ENCODE results near the gene CD74.

The CD74 gene

DNA sequence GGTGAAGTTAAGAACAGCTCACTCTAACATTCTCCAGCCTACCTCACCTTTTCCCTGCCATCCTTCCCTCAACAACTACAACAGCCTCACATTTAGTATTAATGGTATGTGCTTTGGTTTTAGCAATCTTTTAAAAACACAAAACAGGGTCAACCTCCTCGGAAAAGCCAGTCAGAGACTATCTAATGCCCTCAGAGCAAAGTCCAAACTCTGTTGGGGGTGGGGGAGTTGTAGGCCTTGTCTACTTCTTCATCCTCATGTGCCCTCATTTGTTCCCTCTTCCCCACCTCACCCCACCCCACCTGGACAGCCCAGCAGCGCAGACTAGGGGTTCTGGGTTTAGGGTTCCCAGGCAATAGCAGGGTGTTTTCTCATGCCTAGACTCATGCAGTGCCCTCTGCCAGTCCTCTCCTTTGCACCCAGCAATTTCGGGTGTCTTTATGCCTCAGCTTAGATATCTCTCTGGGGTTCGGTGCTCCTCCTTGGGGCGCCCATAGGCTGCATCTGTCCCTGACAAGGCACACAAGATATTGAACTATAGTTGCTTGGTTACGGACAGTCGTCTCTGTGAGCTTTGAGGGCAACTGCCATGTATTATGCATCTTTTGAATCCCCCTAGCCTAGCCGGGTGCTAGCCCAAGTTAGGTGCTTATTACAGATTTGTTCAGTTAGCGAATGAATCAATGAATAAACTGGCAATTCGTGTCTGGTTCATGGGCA is 56.0 kb downstream of the CD74 start:
- Histone ChIP-seq H2BK15ac (ENCODE audit: low read length) (no peak overlapping the region), H3K79me1 (ENCODE audit: low read depth, low read length) (peaks cover 6% of the 10 kb centered on the region), H3K9me3 (replicated peaks in 1 of 2; ENCODE audit: control insufficient read depth in 2 of 2, insufficient read depth in 1 of 2, low read depth in 1 of 2, low read length in 2 of 2) (no peaks in the 10 kb centered on the region), H3K23ac (ENCODE audit: low read depth, low read length, poor library complexity) (no peak overlapping the region), H3K9ac (ENCODE audit: low read depth, low read length, poor library complexity) (no peak overlapping the region), H4K91ac (ENCODE audit: low read depth, low read length, poor library complexity) (no peak overlapping the region), H2BK12ac (ENCODE audit: low read length) (no peak overlapping the region), H2BK120ac (ENCODE audit: low read depth, low read length) (no peak overlapping the region), H2AFZ (ENCODE audit: low read length) (peak overlapping the region; percentile 79), H2BK5ac (ENCODE audit: low read length) (no peak overlapping the region), H3K4ac (ENCODE audit: low read length) (no peak overlapping the region), H3K36me3 (replicated peaks in 1 of 2; ENCODE audit: control insufficient read depth in 2 of 2, insufficient read depth in 2 of 2, low read length in 2 of 2) (peaks cover 11 to 25% of the 10 kb centered on the region in 2 donors), H3K14ac (ENCODE audit: low read length) (no peak overlapping the region), H3K4me3 (ENCODE audit: low read length in 2 of 2) (peak overlapping the region in 1 of 2 donors; percentile 77), H3K4me2 (ENCODE audit: insufficient read depth, low read length, poor library complexity, severe bottlenecking) (peak overlapping the region; percentile 48), H3K27me3 (ENCODE audit: control insufficient read depth in 3 of 3, insufficient read depth in 3 of 3, low read depth in 1 of 3, low read length in 3 of 3) (peaks cover 0 to 2% (median 0%) of the 10 kb centered on the region in 3 experiments), H3K27ac (replicated peaks; ENCODE audit: low read length) (no peak overlapping the region), H3K18ac (ENCODE audit: low read length) (no peak overlapping the region), H3K4me1 (ENCODE audit: control insufficient read depth in 2 of 2, insufficient read depth in 1 of 2, low read depth in 1 of 2, low read length in 2 of 2) (peaks cover 6 to 7% of the 10 kb centered on the region in 2 donors), H2AK5ac (ENCODE audit: low read depth, low read length) (no peak overlapping the region), H4K8ac (ENCODE audit: low read depth, low read length) (no peak overlapping the region)
- no peak for DNase-seq (ENCODE audit: low spot score)
- WGBS, 2 donors (ENCODE audit: extremely low coverage in 2 of 2, insufficient read length in 2 of 2, insufficient replicate concordance in 1 of 2): no CpG with 5 or more reads among the region's 10 CpGs

DNA sequence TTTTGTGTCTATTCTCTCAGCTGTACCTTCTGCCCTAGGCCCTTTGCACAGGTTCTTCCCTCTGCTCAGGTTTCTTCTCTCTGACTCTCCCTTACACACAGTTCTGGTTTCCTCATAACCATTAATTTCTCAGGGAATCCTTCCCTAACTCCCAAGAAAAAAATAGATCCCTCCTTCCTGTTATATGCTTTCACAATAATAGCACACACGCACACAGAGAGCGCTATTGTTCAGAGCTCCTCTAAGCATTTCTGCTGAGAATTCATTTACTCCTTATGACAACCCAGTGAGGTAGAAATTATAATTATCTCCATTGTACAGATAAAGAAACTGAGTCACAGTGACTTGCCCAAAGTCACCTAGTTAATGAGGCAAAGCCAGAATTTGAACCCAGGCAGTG is 56.9 kb downstream of the CD74 start:
- H2AFZ ChIP-seq (ENCODE audit: low read length): no peak overlapping the region
- H3K23ac ChIP-seq (ENCODE audit: low read depth, low read length, poor library complexity): no peak overlapping the region
- peaks cover 3 to 16% of the 10 kb centered on the region in 2 donors for H3K36me3 ChIP-seq (replicated peaks in 1 of 2; ENCODE audit: control insufficient read depth in 2 of 2, insufficient read depth in 2 of 2, low read length in 2 of 2)
- H2BK15ac ChIP-seq (ENCODE audit: low read length): no peak overlapping the region
- H3K9ac ChIP-seq (ENCODE audit: low read depth, low read length, poor library complexity): no peak overlapping the region
- H3K4me2 ChIP-seq (ENCODE audit: insufficient read depth, low read length, poor library complexity, severe bottlenecking): no peak overlapping the region
- no peak overlapping the region for H2AK5ac ChIP-seq (ENCODE audit: low read depth, low read length)
- no peak overlapping the region for H3K27ac ChIP-seq (replicated peaks; ENCODE audit: low read length)
- peaks cover 6% of the 10 kb centered on the region for H3K79me1 ChIP-seq (ENCODE audit: low read depth, low read length)
- no peak overlapping the region for H2BK12ac ChIP-seq (ENCODE audit: low read length)
- no peak overlapping the region for H3K14ac ChIP-seq (ENCODE audit: low read length)
- H4K91ac ChIP-seq (ENCODE audit: low read depth, low read length, poor library complexity): no peak overlapping the region
- H3K4me3 ChIP-seq (ENCODE audit: low read length in 2 of 2): no peak overlapping the region
- no peak overlapping the region for H3K4ac ChIP-seq (ENCODE audit: low read length)
- no peak overlapping the region for H2BK120ac ChIP-seq (ENCODE audit: low read depth, low read length)
- H3K4me1 ChIP-seq (ENCODE audit: control insufficient read depth in 2 of 2, insufficient read depth in 1 of 2, low read depth in 1 of 2, low read length in 2 of 2): peaks cover 6 to 10% of the 10 kb centered on the region in 2 donors
- DNase-seq (ENCODE audit: low spot score): no peak
- H4K8ac ChIP-seq (ENCODE audit: low read depth, low read length): no peak overlapping the region
- no peak overlapping the region for H3K18ac ChIP-seq (ENCODE audit: low read length)
- no peaks in the 10 kb centered on the region for H3K9me3 ChIP-seq (replicated peaks in 1 of 2; ENCODE audit: control insufficient read depth in 2 of 2, insufficient read depth in 1 of 2, low read depth in 1 of 2, low read length in 2 of 2)
- H3K27me3 ChIP-seq (ENCODE audit: control insufficient read depth in 3 of 3, insufficient read depth in 3 of 3, low read depth in 1 of 3, low read length in 3 of 3): peaks cover 0 to 4% (median 0%) of the 10 kb centered on the region in 3 experiments
- WGBS, 2 donors (ENCODE audit: extremely low coverage in 2 of 2, insufficient read length in 2 of 2, insufficient replicate concordance in 1 of 2): no CpG with 5 or more reads among the region's 2 CpGs
- no peak overlapping the region for H2BK5ac ChIP-seq (ENCODE audit: low read length)

DNA sequence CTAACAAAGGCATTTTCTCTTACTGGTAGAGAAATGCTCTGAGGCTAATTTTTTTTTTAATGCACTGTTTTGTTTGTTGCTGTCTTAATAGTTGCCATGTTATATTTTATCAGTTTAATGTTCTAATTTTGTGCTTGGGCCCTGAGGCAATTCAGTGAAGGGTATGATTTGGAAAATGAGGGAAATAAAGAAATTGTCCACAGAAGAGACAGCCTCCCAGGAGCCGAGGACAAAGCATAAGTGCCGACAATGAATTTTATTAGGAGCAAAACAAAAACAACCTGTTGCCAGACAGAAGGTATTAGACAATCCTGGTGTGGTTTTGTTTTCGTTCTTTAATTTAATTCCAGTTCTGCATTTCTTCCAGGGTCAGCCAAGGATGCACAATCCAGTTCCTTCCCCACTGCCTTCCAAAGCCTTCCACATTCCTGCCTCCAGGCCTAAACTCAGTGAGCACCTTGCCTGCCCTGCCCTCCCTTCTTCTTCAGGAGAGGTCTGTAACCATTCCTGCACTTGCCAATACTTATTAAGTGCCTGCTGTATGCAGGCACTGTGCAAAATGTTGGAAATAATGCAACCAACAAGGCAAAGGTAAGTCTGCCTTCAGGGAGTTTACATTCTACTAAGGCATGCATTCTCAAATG is 59.6 kb downstream of the CD74 start:
- Histone ChIP-seq H3K9ac (ENCODE audit: low read depth, low read length, poor library complexity) (no peak overlapping the region), H3K23ac (ENCODE audit: low read depth, low read length, poor library complexity) (no peak overlapping the region), H2BK5ac (ENCODE audit: low read length) (no peak overlapping the region), H3K14ac (ENCODE audit: low read length) (no peak overlapping the region), H3K4me1 (ENCODE audit: control insufficient read depth in 2 of 2, insufficient read depth in 1 of 2, low read depth in 1 of 2, low read length in 2 of 2) (peaks cover 3 to 23% of the 10 kb centered on the region in 2 donors), H2BK120ac (ENCODE audit: low read depth, low read length) (no peak overlapping the region), H3K36me3 (replicated peaks in 1 of 2; ENCODE audit: control insufficient read depth in 2 of 2, insufficient read depth in 2 of 2, low read length in 2 of 2) (no peaks in the 10 kb centered on the region), H3K27me3 (ENCODE audit: control insufficient read depth in 3 of 3, insufficient read depth in 3 of 3, low read depth in 1 of 3, low read length in 3 of 3) (peaks cover 0 to 4% (median 0%) of the 10 kb centered on the region in 3 experiments), H3K9me3 (replicated peaks in 1 of 2; ENCODE audit: control insufficient read depth in 2 of 2, insufficient read depth in 1 of 2, low read depth in 1 of 2, low read length in 2 of 2) (no peaks in the 10 kb centered on the region), H2BK15ac (ENCODE audit: low read length) (no peak overlapping the region), H3K18ac (ENCODE audit: low read length) (no peak overlapping the region), H3K4me3 (ENCODE audit: low read length in 2 of 2) (no peak overlapping the region), H3K79me1 (ENCODE audit: low read depth, low read length) (peaks cover 5% of the 10 kb centered on the region), H4K8ac (ENCODE audit: low read depth, low read length) (no peak overlapping the region), H2AFZ (ENCODE audit: low read length) (no peak overlapping the region), H2AK5ac (ENCODE audit: low read depth, low read length) (no peak overlapping the region), H4K91ac (ENCODE audit: low read depth, low read length, poor library complexity) (no peak overlapping the region), H3K4me2 (ENCODE audit: insufficient read depth, low read length, poor library complexity, severe bottlenecking) (no peak overlapping the region), H2BK12ac (ENCODE audit: low read length) (no peak overlapping the region), H3K27ac (replicated peaks; ENCODE audit: low read length) (no peak overlapping the region), H3K4ac (ENCODE audit: low read length) (no peak overlapping the region)
- WGBS, 2 donors (ENCODE audit: extremely low coverage in 2 of 2, insufficient read length in 2 of 2, insufficient replicate concordance in 1 of 2): no CpG with 5 or more reads among the region's 3 CpGs
- no peak for DNase-seq (ENCODE audit: low spot score)

DNA sequence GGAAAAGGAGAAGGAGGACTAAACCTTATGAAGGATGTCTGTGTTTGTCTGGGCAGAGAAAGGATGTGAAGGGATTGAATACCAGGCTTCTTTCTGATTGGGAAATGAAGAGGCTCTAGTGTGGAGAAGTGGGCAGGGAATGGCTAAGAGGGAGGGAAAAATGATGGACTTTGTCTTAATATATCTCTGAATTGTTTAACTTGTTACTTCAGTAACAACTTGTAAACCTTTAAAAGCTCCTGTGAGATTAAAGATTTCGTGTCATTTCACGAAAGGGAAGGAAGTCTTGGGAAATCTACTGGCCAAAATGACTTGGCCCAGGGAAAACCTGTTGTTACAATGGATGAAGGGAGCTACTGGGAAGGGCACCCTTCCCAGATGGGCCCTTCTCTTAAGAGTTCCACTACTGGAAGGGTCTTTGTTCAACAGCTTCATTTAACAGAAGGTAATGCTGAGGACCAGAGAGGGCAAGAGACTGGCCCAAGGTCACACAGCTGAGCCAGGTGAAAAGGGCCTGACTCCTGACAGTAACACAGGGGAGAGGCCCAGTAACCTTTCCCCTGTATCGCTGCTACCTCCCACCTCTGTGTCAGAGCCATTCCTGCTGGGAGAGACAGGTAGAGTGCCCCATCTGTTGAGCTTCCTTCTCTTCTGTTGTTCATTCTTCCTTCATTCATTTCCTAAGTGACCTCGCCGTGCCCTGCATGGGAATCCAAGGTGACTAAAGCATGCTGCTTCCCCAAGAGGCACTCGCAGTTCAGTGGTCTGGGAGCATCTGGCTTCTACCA is 60.3 kb downstream of the CD74 start:
- Histone ChIP-seq H4K8ac (ENCODE audit: low read depth, low read length) (peak overlapping the region; percentile 70), H2AFZ (ENCODE audit: low read length) (no peak overlapping the region), H3K4me2 (ENCODE audit: insufficient read depth, low read length, poor library complexity, severe bottlenecking) (no peak overlapping the region), H3K36me3 (replicated peaks in 1 of 2; ENCODE audit: control insufficient read depth in 2 of 2, insufficient read depth in 2 of 2, low read length in 2 of 2) (no peaks in the 10 kb centered on the region), H3K4me1 (ENCODE audit: control insufficient read depth in 2 of 2, insufficient read depth in 1 of 2, low read depth in 1 of 2, low read length in 2 of 2) (peaks cover 3 to 30% of the 10 kb centered on the region in 2 donors), H2BK120ac (ENCODE audit: low read depth, low read length) (no peak overlapping the region), H2BK15ac (ENCODE audit: low read length) (no peak overlapping the region), H3K79me1 (ENCODE audit: low read depth, low read length) (no peaks in the 10 kb centered on the region), H3K27ac (replicated peaks; ENCODE audit: low read length) (no peak overlapping the region), H3K9me3 (replicated peaks in 1 of 2; ENCODE audit: control insufficient read depth in 2 of 2, insufficient read depth in 1 of 2, low read depth in 1 of 2, low read length in 2 of 2) (no peaks in the 10 kb centered on the region), H2AK5ac (ENCODE audit: low read depth, low read length) (no peak overlapping the region), H2BK5ac (ENCODE audit: low read length) (no peak overlapping the region), H3K27me3 (ENCODE audit: control insufficient read depth in 3 of 3, insufficient read depth in 3 of 3, low read depth in 1 of 3, low read length in 3 of 3) (peaks cover 0 to 4% (median 0%) of the 10 kb centered on the region in 3 experiments), H3K4ac (ENCODE audit: low read length) (no peak overlapping the region), H2BK12ac (ENCODE audit: low read length) (no peak overlapping the region), H3K18ac (ENCODE audit: low read length) (no peak overlapping the region), H3K9ac (ENCODE audit: low read depth, low read length, poor library complexity) (no peak overlapping the region), H4K91ac (ENCODE audit: low read depth, low read length, poor library complexity) (no peak overlapping the region), H3K4me3 (ENCODE audit: low read length in 2 of 2) (no peak overlapping the region), H3K23ac (ENCODE audit: low read depth, low read length, poor library complexity) (no peak overlapping the region), H3K14ac (ENCODE audit: low read length) (no peak overlapping the region)
- DNase-seq (ENCODE audit: low spot score): no peak
- WGBS, 2 donors (ENCODE audit: extremely low coverage in 2 of 2, insufficient read length in 2 of 2, insufficient replicate concordance in 1 of 2): no CpG with 5 or more reads among the region's 6 CpGs
